CD4-positive, alpha-beta T cell treated with Interleukin-17A for 4 hours (primary cell): ENCODE measurements around the gene CYB561D2.

Experiments used
- DNase-seq: peaks from one replicate; pipeline ENCODE4 v3.0.0-alpha.2; 2020; ENCODE audit warnings: mixed read lengths

CYB561D2 gene

GRCh38 chr3:50392101-50392715 lies 41.5 kb downstream of the CYB561D2 start:
- DNase-seq, result no peak

- DNase-seq, result no peak
Observed at GRCh38 chr3:50393061-50393460, 42.4 kb downstream of the CYB561D2 start.

- DNase-seq, result no peak
Observed at GRCh38 chr3:50395070-50395860, 44.6 kb downstream of the CYB561D2 start.

GRCh38 chr3:50396502-50396901 lies 45.8 kb downstream of the CYB561D2 start:
- DNase-seq, result no peak

- no peak for DNase-seq
Observed at GRCh38 chr3:50401978-50402595, 51.4 kb downstream of the CYB561D2 start.
